Medulla oblongata (tissue), 1 donor: ENCODE results near the gene FBN1.

Experiments used
- DNase-seq: peaks from one replicate; pipeline ENCODE4 v3.0.0-alpha.2; 2015; ENCODE audit errors: extremely low spot score

The FBN1 gene

GRCh38 chr15:48397841-48398240 is 247.7 kb downstream of the FBN1 start:
- no peak for DNase-seq

- DNase-seq = peak; percentile 24
Measured at GRCh38 chr15:48396020-48396419, 249.5 kb downstream of the FBN1 start.

GRCh38 chr15:48395521-48396011 is 249.9 kb downstream of the FBN1 start:
- peak; percentile 26 for DNase-seq

GRCh38 chr15:48394970-48395369 is 250.5 kb downstream of the FBN1 start:
- DNase-seq = no peak

- no peak for DNase-seq
Measured at GRCh38 chr15:48393645-48394506, 251.6 kb downstream of the FBN1 start.

GRCh38 chr15:48392356-48392755 is 253.2 kb downstream of the FBN1 start:
- peak; percentile 76 for DNase-seq

- no peak for DNase-seq
Measured at GRCh38 chr15:48391950-48392349, 253.6 kb downstream of the FBN1 start.

GRCh38 chr15:48389691-48390143 is 255.8 kb downstream of the FBN1 start:
- no peak for DNase-seq

GRCh38 chr15:48388910-48389309 is 256.6 kb downstream of the FBN1 start:
- DNase-seq = no peak

GRCh38 chr15:48388016-48388851 is 257.3 kb downstream of the FBN1 start:
- no peak for DNase-seq

GRCh38 chr15:48385031-48385830 is 260.3 kb downstream of the FBN1 start:
- no peak for DNase-seq

GRCh38 chr15:48384616-48385015 is 260.9 kb downstream of the FBN1 start:
- no peak for DNase-seq

GRCh38 chr15:48383031-48383430 is 262.5 kb downstream of the FBN1 start:
- DNase-seq = no peak

GRCh38 chr15:48381861-48382260 is 263.6 kb downstream of the FBN1 start:
- no peak for DNase-seq

- DNase-seq = no peak
Measured at GRCh38 chr15:48380198-48380597, 265.3 kb downstream of the FBN1 start.

- no peak for DNase-seq
Measured at GRCh38 chr15:48375767-48376166, 269.7 kb downstream of the FBN1 start.

- DNase-seq = no peak
Measured at GRCh38 chr15:48374472-48374871, 271.0 kb downstream of the FBN1 start.

GRCh38 chr15:48373821-48374451 is 271.6 kb downstream of the FBN1 start:
- no peak for DNase-seq

- no peak for DNase-seq
Measured at GRCh38 chr15:48371961-48372360, 273.5 kb downstream of the FBN1 start.

- DNase-seq = no peak
Measured at GRCh38 chr15:48371550-48371949, 274.0 kb downstream of the FBN1 start.

GRCh38 chr15:48370460-48370859 is 275.0 kb downstream of the FBN1 start:
- no peak for DNase-seq
